NB4 (cell line): ENCODE results near the gene TGFB3.

ENCODE experiments used
- MYC ChIP-seq: IDR thresholded peaks from 2 replicates; pipeline ENCODE4 v1.6.1; 2011; ENCODE audit warnings: low read depth, low read length
- TF ChIP-seq, protein P1 (sequence below): IDR thresholded peaks from one replicate; pipeline ENCODE4 v1.5.1; 2012; ENCODE audit warnings: low read depth, low read length

DNA sequence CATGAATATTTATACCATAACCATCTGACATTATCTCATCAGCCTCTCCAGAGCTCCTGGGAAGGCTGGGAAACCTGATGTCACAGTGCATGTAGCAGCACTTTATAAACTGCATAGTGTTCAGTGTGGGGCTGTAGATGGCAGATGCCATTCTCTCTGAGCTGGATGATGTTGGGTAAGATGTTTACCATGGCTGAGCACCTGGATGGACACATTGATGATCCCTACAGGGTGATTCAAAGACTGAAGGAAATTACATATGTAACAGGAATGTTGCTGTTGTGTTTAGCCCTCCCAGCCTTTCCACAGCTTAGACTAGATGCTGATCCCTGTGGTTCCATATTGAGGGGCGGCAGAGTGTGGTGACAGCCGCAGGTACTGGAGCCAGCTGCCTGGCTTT lies 41.2 kb upstream of the TGFB3 start:
- TF ChIP-seq, protein P1, sequence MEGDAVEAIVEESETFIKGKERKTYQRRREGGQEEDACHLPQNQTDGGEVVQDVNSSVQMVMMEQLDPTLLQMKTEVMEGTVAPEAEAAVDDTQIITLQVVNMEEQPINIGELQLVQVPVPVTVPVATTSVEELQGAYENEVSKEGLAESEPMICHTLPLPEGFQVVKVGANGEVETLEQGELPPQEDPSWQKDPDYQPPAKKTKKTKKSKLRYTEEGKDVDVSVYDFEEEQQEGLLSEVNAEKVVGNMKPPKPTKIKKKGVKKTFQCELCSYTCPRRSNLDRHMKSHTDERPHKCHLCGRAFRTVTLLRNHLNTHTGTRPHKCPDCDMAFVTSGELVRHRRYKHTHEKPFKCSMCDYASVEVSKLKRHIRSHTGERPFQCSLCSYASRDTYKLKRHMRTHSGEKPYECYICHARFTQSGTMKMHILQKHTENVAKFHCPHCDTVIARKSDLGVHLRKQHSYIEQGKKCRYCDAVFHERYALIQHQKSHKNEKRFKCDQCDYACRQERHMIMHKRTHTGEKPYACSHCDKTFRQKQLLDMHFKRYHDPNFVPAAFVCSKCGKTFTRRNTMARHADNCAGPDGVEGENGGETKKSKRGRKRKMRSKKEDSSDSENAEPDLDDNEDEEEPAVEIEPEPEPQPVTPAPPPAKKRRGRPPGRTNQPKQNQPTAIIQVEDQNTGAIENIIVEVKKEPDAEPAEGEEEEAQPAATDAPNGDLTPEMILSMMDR = no peak
- no peak for TF ChIP-seq MYC
